GM18505 (cell line): Measurements from ENCODE around the gene TSSK6.

Experiments
- ATAC-seq: cut with Tn5 transposase; IDR thresholded peaks from one replicate; pipeline ENCODE4 v1.9.1; 2021; ENCODE audit not compliant: unreplicated experiment
- POLR2A ChIP-seq: IDR thresholded peaks from 4 replicates; pipeline ENCODE4 v1.6.1; 2011; ENCODE audit warnings: borderline replicate concordance; ENCODE audit not compliant: insufficient read depth, insufficient read length; ENCODE audit errors: extremely low read depth

Gene TSSK6

DNA sequence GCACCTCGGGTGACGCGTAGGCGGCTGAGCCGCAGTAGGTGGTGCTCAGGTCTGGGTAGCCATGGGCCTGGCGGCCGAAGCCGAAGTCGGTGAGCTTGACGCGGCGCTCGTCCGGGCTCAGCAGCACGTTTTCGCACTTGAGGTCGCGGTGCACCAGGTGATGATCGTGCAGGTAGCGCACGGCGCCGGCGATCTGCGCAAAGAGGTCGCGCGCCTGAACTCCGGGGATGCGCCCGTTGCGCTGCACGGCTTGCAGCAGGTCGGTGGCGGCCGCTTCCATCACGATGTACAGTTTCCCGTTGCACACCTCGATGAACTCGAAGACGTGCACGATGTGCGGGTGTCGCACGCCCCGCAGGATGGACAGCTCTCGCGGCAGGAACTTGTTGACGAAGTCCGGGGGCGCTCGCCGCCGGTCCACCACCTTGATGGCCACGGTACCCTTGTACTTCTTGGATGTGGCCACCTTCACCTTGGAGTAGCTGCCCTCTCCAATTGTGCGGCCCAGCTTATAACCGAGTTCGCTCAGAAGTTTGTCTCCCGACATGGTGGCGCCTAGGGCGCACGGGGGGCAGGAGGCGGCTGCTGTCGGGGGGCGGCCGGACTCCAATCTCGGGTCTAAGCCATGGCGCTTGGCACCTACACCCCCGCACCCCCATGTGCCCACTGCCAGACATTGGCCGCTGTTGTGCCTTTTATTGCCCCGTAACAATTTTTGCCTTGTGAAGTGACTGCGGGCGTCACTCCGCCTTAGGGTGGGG, at the start of gene TSSK6:
TSS of gene TSSK6 (minus strand) at position 668 of the 761 bp plus-strand sequence. CDS start at position 547, 121 bp downstream.
- ATAC-seq: no peak
- no peak for TF ChIP-seq POLR2A

DNA sequence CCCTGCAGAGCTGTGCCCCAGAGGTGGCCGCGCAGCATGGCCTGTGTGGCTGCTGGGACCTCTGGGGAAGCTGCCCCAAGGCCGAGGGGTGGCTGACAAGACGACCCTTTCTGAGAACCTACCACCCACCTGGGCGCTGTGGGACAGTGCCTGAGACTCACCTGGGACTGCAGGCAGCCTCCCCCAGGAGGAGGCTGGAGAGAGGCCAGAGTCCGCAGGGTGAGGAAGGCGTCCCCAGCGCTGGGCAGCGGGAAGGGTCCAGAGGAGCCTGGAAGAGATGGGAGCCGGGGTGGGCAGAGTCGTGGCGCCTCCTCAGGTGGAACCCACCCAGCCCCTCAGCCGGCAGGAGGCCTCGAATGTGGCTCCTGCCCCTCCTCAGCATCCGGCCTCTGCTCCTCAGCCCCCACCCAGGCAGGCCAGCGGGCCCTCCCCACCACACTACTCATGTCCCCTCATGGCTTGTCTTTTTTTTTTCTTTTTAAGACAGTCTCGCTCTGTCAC, 48.0 kb upstream of the TSSK6 start:
- no peak for TF ChIP-seq POLR2A
- no peak for ATAC-seq

DNA sequence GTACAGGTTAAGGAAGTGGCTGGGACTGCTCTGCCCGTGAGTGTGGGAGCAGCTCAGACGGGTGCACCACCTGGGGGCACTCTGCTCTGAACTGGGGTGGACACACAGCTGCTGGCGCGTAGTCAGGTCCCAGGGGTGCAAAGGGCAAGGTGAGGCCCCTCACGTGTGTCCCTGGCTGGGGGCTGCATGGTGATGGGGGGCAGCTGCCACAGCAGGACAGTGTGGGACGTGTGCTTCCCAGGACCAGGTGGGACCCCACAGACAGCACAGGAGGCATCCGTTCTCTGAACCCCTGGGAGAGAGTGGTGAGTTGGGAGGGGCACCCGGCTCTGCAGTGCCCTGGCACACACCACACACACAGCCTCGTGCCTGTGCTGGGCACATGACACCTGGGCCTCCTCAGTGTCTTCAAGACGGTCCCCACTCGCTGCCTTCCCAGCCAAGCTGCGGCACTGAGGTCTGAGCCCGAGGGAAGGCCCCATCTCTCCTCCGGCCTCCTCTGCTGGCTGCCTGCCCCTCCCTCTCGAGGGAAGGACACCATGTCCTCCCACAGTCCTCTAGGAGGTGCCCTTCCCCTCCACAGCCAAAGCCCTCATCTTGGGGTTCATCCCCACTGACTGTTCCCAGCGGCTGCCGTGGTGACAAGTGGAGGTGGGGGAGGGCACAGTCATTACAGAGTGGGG, 47.5 kb upstream of the TSSK6 start:
- no peak for TF ChIP-seq POLR2A
- ATAC-seq: no peak

DNA sequence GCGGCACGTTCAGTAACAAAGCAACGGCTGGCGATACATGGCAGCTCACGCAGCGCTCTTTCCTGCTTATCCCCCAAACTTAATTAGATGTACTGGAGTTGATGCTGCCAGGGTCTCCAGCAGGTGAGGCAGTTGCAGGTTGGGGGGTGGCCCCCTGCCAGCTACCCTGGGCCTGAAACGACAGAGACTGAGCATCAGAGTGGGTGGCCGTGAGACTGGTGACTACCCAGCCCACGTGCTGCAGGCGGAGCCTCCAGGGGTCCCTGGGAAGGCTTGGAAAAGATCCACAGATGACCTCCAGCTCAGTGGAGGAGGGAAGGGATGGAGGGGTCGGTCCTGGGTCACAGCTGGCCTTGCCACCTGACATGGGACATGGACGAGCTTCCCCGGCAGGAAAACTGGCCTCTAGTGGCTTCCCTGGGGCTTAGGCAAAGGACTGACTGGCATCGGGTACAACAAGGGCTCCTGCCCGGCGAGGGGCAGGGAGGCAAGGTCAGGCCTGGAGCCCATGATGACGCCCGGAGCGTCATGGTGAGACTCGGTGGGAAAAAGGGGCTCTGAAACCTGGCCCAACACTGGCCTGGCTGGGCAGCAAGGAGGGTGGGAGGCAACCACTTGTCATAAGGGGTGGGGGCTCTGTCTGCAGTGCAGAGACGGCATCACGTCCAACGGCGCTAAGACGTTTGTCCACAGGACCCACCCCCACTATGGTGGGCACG, 46.8 kb upstream of the TSSK6 start:
- no peak for ATAC-seq
- no peak for TF ChIP-seq POLR2A

DNA sequence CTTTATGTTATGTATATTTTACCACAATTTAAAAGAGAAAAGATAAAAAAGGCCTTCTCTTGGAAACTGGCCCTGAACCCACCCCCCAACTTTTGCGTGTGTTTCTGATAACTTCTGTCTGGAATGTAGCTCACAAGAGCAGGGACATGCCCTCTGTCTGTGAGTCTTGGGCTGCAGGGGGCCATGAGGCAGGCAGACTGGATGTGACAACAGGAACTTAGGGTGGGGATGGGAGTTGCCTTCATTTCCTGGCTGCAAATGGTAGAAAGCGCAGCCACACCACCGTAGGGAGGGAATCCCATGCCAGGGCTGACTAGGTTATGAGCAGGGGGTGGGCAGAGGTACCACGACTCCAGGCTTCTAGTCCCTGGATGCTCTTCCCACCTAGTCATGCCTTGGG, 44.6 kb upstream of the TSSK6 start:
- no peak for ATAC-seq
- TF ChIP-seq POLR2A: no peak

DNA sequence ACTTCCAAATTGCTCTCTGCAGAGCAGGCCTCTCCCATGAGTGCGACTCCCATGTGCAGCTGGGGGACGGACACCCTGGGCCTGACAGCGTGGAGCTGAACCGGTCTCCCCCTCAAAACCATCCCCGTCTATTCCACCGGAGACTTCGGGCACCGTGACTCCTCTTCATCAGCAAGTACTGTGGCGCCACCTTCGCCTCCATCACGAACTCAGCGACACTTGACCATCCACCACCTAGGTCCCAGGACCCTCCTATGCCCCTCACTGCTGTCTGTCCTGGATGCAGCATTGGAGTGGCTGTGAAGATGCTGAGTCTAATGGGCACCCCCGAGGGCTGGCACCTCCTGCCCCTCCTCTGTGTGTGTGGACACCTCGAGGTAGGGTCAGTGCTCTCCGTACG, 43.3 kb upstream of the TSSK6 start:
- no peak for ATAC-seq
- TF ChIP-seq POLR2A: no peak

DNA sequence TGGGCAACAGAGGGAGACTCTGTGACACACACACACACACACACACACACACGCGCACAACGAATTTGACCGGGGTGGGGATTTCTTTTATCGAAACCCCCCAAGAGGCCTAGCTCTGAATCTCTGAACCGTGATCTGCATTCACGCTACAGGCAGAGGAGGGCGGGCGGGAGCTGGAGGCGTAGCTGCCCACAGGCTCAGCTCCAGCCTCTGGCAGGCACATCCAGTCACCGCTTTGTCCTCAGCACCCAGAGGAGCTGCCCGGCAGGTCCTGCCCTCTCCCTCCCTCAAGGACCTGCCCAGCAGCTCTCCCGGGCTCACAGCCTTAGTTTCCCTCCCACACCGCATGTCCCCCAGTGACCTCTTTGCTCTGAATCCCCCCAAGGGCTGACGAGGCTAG, 42.7 kb upstream of the TSSK6 start:
- no peak for ATAC-seq
- no peak for TF ChIP-seq POLR2A

DNA sequence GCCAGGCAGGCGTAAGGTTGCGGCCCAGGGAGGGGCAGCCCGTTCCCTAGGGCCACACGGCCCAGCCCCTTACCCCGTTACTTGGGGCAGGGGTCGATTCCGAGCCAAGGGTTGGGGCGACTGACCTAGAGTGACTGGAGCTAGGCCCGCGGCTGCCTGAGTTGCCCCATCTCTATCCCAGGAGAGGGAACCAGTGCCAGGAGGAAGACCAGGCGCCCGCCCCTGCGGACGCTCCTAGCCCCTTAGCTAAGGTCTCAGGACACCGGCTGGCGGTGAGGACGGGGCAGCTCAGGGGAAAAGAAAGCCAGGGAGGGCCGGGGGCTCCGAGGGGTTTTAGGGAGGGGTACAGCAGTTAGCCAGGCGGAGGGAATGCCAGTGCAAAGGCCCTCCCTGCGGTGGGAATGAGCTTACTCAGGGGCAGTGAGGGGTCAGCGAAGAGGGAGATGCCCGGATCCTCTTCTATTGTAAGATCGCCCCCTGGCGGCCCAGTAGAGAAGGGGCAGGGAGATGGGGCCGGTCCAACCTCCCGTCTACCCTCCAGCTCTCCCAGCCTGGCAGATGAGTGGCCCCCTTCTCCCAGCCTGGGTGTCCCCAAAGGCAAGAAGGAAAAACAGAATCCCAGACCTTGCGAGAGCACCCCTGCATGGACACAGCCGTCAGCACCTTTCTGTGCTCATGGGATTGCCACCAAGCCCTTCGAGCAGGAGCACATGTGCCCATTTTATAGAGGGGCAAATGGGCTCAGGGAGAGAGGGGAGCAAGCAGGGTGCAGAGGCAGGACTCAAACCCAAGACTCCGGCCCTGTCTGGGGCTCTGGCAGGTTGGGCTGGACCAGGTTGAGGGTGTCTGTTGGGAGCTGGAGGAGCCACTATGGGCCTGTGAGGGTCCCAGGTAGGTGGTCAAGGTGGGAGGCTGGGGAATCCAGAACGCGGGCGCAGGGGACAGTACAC, 39.0 kb upstream of the TSSK6 start:
- no peak for TF ChIP-seq POLR2A
- ATAC-seq: no peak

DNA sequence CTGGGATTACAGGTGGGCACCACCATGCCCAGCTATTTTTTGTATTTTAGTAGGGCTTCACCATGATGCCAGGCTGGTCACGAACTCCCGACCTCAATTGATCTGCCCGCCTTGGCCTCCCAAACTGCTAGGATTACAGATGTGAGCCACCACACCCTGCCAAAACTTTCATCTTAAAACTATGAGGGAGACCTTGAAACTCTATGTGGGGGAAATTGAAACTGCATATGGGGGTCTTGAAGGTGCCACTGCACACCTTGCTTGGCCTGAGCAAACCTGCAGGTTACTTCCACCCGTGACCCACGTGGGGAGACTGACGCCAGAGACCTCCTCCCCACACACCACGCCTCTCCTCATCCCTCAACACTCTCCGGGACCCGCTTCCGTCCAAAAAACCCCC, 38.3 kb upstream of the TSSK6 start:
- no peak for TF ChIP-seq POLR2A
- ATAC-seq: no peak

DNA sequence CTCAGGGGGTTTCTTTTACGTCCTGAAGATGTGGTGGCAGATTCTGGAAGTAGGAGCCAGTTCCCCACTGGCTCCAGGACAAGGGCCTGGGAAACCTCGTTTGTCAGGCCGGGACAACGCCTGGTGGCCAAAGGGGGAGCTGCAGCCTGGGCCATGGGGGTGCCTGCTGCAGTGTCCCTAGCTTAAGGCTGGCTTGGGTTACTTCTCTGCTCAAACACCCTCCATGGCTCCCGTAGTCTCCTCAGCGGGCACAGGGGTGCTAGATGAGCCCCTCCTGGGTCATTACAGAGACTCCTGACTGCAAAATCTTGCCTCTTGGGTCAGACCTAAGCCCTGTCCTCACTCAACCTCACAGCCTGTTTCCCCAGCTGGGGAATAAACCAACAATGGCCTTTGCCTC, 37.5 kb upstream of the TSSK6 start:
- ATAC-seq: no peak
- no peak for TF ChIP-seq POLR2A

DNA sequence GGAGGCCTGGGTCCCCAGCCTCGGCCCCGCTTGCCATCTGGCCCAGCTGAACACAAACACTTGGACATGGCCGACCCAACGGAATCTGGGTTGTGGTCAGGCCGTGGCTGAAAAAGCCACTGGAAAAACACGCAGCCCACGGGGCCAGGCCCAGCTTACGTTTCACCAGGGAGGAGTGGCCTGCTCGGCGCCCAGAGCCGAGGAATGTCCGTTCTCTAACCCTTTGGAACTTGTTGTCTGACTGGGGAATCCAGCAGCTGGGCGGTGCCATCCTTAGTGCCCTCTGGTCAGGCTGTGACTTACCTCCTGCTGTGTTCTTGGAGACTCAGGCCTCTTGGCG, 36.5 kb upstream of the TSSK6 start:
- no peak for TF ChIP-seq POLR2A
- no peak for ATAC-seq

DNA sequence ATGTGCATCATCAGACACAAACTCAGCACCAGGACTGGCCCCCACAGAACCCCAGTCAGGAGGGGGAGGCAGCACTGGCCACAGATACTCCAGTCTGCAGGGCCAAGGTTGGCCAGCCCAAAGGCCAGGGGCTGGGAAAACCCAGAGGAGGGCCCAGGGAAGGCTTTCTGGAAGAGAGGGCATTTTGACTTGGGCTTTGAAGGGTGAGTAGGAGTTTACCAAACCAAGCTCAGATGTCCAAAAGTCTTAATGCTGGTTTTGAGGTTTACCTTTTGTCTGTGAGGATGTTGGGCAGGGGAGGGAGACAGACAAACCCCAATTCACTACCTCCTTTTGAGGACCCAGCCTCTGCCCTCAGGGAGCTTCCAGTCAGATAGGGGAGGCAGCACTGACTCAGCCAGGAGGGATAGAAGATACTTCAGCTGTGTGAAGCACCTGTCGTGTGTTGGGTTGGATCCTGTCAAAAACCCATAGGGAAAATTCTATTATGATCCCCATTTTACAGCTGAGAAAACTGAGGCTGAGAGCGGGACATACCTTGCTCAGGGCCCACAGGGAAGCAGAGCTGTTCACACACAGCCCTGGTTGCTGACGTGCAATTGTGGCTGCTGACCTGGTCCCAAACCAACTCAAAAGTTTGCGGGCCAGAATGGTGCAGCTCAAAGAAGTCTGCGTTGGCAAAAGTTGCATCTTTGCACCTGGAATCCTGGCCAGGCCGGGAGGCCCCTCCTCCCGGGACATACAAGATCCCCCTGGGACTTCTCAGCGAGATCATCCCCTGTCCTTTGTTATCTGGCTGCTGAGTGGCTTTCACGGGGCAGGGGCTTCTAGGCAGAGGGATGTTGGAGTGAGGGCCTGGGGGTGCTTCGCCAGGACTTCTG, 35.9 kb upstream of the TSSK6 start:
- no peak for TF ChIP-seq POLR2A
- no peak for ATAC-seq
